Cortex of kidney (tissue), 1 donor: ENCODE data around the gene DCAF12L2.
"Not testable (repeated sequence)": the region's sequence is repeated elsewhere in the genome, so short reads cannot be mapped to it uniquely, and the experiment has no call there.

ENCODE experiments used
- DNase-seq: peaks from one replicate; lab custom pipeline; 2025; lab: John Stamatoyannopoulos, UW

Gene DCAF12L2

GRCh38 chrX:126165721-126166461 is at the start of gene DCAF12L2:
Gene DCAF12L2 (minus strand): TSS chrX:126166289. CDS start chrX:126165924, 365 bp downstream.
- DNase-seq, result no peak

GRCh38 chrX:126190888-126191287 is 24.8 kb upstream of the DCAF12L2 start:
- DNase-seq, result not testable (repeated sequence)

GRCh38 chrX:126177133-126177840 is 11.2 kb upstream of the DCAF12L2 start:
- DNase-seq, result no peak

GRCh38 chrX:126170720-126171119 is 4.6 kb upstream of the DCAF12L2 start:
- no peak for DNase-seq

- no peak for DNase-seq
Measured at GRCh38 chrX:126167560-126167959, 1.5 kb upstream of the DCAF12L2 start.

GRCh38 chrX:126165401-126165720 is 728 bp downstream of the DCAF12L2 start:
- DNase-seq, result no peak

- no peak for DNase-seq
Measured at GRCh38 chrX:126164689-126165400, 1.2 kb downstream of the DCAF12L2 start.

GRCh38 chrX:126164226-126164625 is 1.9 kb downstream of the DCAF12L2 start:
- no peak for DNase-seq

GRCh38 chrX:126141014-126141413 is 25.1 kb downstream of the DCAF12L2 start:
- DNase-seq, result no peak

GRCh38 chrX:126137899-126138298 is 28.2 kb downstream of the DCAF12L2 start:
- DNase-seq, result no peak

- DNase-seq, result no peak
Measured at GRCh38 chrX:126124721-126125120, 41.4 kb downstream of the DCAF12L2 start.
